Neural cell (in vitro differentiated cells): ENCODE data around the gene MYLK.

ENCODE experiments used
- CTCF ChIP-seq: fragments of 450-650 bp; IDR thresholded peaks from 2 replicates; pipeline ENCODE4 v1.5.1; 2014; ENCODE audit warnings: antibody characterized with exemption, mild to moderate bottlenecking, moderate library complexity; ENCODE audit not compliant: poor library complexity, severe bottlenecking
- EZH2 ChIP-seq: fragments of 200-600, 300-800 bp; shearing (Covaris generic), sonication (generic); IDR thresholded peaks from 2 replicates; pipeline ENCODE4 v1.6.1; 2014; ENCODE audit warnings: antibody characterized with exemption, low read length, borderline replicate concordance, mild to moderate bottlenecking; ENCODE audit not compliant: insufficient read depth, poor library complexity, severe bottlenecking
- POLR2AphosphoS5 ChIP-seq: IDR thresholded peaks from 2 replicates; pipeline ENCODE4 v1.6.1; 2012
- RAD21 ChIP-seq: fragments of 450-650 bp; conservative IDR thresholded peaks from 2 replicates; pipeline ENCODE4 v1.6.1; 2014; ENCODE audit warnings: antibody characterized with exemption, mild to moderate bottlenecking, moderate library complexity
- REST ChIP-seq: IDR thresholded peaks from 2 replicates; pipeline ENCODE4 v1.6.1; 2012; ENCODE audit warnings: borderline replicate concordance
- SMC3 ChIP-seq: fragments of 450-650 bp; conservative IDR thresholded peaks from 2 replicates; pipeline ENCODE4 v1.6.1; 2014; ENCODE audit warnings: antibody characterized with exemption, mild to moderate bottlenecking, moderate library complexity; ENCODE audit not compliant: poor library complexity
- TAF1 ChIP-seq: IDR thresholded peaks from 2 replicates; pipeline ENCODE4 v1.6.1; 2012; ENCODE audit warnings: low read depth

GRCh38 chr3:123656691-123657090, 227.4 kb downstream of the MYLK start:
- TF ChIP-seq RAD21 = no peak
- TF ChIP-seq TAF1 = no peak
- no peak for TF ChIP-seq SMC3
- no peak for TF ChIP-seq CTCF
- no peak for TF ChIP-seq EZH2
- no peak for TF ChIP-seq POLR2AphosphoS5
- TF ChIP-seq REST = no peak
